ENCODE data around the gene PRUNE1.

The PRUNE1 gene, protein sequence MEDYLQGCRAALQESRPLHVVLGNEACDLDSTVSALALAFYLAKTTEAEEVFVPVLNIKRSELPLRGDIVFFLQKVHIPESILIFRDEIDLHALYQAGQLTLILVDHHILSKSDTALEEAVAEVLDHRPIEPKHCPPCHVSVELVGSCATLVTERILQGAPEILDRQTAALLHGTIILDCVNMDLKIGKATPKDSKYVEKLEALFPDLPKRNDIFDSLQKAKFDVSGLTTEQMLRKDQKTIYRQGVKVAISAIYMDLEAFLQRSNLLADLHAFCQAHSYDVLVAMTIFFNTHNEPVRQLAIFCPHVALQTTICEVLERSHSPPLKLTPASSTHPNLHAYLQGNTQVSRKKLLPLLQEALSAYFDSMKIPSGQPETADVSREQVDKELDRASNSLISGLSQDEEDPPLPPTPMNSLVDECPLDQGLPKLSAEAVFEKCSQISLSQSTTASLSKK

DNA sequence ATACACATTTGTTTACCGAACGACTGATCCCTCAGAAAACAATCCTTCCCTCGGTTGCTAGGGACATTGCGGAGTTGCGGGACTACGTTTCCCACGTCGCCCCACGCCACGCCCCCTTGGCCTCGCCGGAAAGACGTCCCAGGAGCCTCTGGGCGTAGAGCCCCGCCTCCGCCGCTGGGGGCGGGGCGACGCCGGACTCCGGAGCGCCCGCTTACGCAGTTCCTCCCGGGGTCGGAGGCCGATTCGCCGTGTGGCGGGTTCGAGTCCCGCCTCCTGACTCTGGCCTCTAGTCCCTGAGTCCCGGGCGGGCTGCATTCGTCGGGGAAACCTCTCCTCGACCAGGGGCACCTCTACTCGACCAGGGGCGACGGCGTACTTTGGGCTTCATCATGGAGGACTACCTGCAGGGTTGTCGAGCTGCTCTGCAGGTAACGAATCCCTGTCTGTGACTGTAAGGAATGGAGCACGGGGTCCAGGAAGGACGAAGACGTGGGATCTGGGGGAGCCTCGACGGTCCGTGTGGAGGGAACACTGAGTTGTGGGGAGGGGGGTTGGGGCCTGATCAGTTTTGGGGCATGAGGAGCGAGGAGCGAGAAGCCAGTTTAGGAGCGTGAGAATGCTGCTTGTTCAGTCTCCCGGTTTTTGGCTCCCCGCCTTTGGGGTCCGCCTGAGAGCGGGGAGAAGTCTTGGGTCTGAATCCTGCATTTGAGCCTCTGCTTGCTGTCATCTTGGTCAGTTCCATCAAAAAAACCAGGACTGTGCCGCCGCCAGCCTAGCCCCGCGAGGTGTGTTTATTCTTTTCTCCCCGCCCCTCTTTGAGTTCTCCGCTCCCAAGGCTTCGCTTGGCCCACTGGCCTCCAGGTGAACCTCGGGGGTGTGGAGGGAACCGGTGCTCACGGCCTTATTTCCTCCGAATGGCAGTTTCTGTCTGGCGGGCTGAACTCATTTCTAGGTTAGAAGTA, at the start of gene PRUNE1:
Gene PRUNE1 (plus strand): TSS at position 206 of the 962 bp plus-strand sequence. CDS start 184 bp downstream, at position 390.
- intact Hi-C loops (cut with DNase I) = loop anchor here (5.0 kb wide), 1 partner anchor 39 kb away; the partner anchor contains the start of gene C1orf56
- peak; percentile 94 to 99 (median 96) for DNase-seq

DNA sequence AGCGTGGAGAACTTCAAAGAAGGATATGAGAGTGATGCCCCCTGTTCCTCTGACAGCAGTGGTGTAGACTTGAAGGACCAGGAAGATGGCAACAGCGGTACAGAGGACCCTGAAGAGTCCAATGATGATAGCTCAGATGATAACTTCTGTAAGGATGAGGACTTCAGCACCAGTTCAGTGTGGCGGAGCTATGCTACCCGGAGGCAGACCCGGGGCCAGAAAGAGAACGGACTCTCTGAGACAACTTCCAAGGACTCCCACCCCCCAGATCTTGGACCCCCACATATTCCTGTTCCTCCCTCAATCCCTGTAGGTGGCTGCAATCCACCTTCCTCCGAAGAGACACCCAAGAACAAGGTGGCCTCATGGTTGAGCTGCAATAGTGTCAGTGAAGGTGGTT, 47.6 kb upstream of the PRUNE1 start:
- peak in 1 of 10 donors; percentile 12 for DNase-seq
- intact Hi-C loops (cut with DNase I) = no loop called here

DNA sequence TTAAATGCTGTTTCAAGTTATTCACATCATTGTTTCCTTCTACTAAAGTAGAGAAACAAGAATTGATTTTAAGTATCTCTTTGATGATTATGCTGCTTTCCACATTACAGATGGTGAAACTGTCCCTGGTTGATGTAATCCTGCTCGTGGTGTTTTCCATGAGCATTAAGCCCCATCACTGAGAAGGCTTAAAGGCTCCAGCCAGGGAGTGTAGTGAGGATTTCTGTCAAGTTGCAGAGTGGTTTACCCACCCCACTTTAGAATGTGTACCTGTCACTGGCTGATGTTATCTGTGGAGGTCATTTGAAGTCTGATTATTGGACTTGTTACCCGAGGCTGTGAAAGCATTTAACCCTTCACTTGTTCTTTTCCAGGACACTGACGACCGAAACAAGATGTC, 46.5 kb upstream of the PRUNE1 start:
- no peak for DNase-seq
- intact Hi-C loops (cut with DNase I) = no loop called here

DNA sequence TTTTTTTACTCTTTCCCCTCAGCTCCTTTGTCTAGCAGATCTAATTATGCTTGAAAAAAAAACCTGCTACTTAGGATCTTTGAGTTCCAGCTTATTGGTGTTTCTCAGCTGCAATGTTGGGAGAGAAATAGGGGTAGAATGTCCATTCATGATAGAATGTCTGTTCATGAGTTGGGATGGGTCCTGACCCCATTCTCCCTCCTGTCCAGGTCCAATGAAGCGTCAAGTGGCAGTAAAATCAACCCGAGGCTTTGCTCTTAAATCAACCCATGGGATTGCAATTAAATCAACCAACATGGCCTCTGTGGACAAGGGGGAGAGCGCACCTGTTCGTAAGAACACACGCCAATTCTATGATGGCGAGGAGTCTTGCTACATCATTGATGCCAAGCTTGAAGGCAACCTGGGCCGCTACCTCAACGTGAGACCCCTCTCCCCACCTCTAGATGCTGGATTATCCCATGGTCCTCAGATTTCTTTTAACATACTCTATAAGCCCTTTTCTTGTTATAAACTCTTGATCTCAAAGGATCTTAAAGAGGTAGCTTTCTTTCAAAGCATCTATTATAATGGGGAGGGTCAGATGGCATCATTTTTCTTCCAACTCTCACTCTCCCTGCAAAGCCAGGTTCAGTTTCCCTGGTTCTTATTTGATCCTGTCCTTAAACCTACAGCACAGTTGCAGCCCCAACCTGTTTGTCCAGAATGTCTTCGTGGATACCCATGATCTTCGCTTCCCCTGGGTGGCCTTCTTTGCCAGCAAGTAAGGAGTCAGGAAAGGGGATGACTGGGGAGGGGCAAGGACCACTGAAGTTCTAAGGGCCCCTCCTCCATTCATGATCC, 44.7 kb upstream of the PRUNE1 start:
- DNase-seq = peak in 1 of 10 donors; percentile 40
- intact Hi-C loops (cut with DNase I) = no loop called here

DNA sequence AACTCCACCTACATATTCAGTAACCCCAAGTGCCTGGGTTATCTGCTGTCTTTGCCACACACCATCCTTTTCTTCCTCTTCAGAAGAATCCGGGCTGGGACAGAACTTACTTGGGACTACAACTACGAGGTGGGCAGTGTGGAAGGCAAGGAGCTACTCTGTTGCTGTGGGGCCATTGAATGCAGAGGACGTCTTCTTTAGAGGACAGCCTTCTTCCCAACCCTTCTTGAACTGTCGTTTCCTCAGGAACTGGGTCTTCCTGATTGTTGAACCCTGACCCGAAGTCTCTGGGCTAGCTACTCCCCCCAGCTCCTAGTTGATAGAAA, 44.1 kb upstream of the PRUNE1 start:
- DNase-seq = peak in 1 of 10 donors; percentile 44
- intact Hi-C loops (cut with DNase I) = no loop called here

DNA sequence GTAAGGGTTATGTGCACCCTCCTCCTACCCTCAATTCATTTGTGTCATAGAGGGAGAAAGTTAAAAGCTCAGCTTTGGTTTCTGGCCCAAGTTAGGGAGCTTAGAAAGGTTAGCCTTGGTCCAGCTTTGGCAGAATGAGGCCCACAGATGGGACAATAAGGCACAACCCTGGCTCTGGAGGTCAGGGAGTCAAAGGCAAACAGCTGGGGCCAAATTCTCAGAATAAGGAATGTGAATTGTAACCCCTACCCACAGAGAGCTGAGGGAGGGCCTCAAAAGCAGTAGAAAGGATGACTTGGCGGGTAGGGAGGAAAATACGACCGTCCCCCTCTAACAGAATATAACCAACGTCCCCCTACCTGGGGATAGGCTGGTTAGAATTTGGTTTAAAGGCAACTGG, 42.6 kb upstream of the PRUNE1 start:
- peak in 1 of 10 donors; percentile 55 for DNase-seq
- intact Hi-C loops (cut with DNase I) = no loop called here

DNA sequence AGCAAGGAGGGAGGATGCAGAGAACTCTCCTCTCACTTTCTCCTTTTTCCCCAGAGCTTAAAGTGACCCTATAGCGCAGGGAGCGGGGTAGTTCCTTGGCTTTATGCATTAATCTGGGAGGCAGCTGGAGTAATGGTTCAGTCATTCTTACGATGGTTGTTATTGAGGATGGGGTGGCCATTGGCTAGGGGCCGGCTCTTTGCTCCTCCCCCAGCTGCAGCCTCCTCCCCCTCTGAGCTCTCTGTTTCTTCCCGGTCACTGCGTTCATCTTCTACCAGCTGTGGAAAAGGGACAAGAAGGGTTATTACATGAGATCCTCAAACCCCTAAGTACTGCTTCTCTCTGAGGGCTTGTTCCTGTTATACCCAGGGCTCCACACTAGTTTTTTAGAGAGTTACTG, 42.2 kb upstream of the PRUNE1 start:
- intact Hi-C loops (cut with DNase I) = no loop called here
- DNase-seq = peak in 2 of 10 donors; percentile 33 to 82

DNA sequence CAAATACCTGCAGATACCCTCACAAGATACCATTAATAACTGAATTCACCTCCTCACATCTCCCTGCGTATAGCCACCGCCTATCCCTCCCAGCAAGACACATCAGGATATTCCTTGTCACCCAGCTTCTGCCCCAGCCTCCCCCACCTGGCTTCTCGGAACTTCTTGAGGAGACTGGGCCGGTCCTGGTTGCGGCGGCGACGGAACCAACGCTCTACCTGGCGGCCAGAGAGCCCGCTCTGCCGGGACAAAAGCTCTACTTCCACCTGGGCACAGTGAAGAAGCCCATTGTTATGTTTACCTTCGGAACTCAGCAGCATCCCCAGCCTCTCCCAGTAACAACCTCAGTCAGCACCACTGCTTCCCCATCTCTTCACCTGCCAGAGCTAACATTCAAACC, 40.3 kb upstream of the PRUNE1 start:
- DNase-seq = peak in 1 of 10 donors; percentile 63
- intact Hi-C loops (cut with DNase I) = no loop called here

DNA sequence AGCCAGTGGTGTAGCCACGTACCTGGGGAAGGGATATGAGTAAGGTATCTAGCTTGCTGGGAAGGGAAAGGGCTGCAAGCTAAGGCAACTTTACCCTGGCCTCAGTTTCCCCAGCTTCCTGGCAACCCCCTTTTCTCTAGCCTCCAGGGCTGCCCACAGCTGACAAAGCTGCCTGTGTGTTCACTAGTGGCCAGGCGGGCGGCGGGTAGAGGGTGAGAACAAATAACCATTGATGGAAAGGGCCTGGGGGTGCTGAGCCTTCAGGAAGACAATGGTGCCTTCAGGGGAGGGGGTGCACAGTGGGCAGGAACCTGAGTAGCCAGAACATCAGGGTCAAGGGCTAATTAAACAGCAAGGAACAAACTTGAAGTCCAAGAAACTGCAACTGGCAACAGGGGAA, 39.8 kb upstream of the PRUNE1 start:
- intact Hi-C loops (cut with DNase I) = no loop called here
- DNase-seq = peak; percentile 35 to 96 (median 70)

DNA sequence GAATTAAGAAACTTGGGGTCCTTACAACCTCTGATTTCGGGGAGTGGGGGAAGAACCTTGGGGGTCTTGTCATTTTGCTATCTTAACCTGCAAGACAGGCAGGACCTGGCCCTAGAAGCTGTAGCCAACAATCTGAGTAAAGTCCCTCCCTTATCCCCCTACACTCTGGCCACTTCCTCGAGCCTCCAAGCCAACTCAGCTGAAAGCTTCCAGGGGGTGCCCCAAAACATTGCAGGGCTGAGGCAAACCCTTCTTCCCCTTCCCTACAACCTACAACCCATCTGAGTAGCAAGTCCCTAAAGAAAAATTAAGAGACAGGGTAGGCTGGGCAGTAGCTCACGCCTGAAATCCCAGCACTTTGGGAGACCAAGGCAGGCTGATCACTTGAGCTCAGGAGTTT, 38.6 kb upstream of the PRUNE1 start:
- intact Hi-C loops (cut with DNase I) = no loop called here
- peak in 1 of 10 donors; percentile 15 for DNase-seq

DNA sequence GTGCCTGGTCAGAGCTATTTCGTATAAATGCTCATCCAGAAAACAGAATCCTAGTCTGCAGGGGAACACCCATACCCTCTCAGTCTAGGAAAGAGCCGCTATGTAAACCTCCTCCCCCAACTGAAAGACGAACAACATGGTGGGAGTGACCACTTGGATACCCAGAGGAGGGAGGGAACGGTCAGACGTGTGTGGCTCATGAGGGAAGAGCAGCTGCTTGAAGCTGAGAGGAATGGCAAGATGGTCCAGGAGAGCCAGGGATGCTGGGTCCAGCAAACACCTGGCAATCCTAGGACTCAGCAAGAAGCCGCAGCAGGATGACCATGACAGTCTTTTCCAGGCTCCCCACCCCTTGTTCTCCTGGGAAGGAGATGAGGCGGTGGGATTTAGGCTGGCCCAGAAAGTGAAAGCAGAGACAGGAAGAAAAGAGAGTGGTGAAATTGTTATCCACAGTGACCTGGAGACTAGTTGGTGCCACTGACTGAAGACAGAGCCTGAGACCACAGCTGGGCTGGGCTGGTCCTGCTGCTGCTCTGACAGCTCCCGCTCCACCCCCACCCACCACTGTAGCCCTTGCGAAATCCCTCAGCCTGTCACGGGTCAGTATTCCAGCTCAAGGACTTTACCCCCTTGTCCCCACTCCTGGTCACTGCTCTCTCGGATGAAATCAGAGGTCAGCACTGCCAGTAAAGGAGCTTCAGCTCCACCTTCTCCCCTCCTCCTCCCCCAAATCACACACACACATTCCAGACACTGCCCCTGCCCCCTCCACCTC, 37.3 kb upstream of the PRUNE1 start:
- DNase-seq = peak in 5 of 10 donors; percentile 38 to 84 (median 47)
- intact Hi-C loops (cut with DNase I) = no loop called here

DNA sequence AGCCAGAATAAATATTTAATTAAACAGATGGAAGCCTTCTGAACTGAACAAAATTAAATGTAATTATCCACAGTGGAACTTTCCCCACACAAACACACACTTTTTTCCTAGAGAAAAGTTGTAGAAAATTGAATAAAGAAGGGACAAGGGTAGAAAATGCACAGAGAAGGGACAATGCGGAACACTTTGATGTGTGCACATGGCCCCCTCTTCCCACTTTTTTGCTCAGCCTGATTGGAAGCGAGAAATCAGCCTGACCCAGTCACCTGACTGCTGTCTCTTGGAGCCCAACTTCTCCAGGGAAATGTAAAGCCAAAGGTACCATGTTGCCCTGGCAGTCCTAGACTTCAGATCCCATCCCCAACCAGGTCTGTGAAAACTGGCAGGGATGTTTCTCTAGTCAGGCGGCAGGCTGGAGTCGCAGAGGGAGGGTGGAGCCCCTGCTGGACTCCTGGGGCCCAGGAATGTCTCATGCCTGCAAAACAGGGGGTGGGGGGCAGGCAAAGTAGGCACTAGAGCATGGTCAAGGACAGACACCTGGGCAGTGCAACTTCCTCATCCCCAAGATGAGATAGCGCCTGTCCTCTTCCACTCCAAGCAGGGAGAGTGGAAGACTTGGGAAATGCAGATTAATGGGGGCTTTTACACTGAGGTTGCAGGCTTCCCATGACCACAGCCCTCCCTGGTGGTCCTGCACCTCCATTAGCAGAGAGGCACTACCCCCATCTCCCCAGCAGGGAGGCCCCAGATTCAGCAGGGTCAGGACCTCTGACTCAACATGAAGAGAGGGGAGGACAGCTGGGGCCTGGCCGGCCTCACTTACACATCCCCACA, 36.4 kb upstream of the PRUNE1 start:
- intact Hi-C loops (cut with DNase I) = no loop called here
- peak in 1 of 10 donors; percentile 62 for DNase-seq

DNA sequence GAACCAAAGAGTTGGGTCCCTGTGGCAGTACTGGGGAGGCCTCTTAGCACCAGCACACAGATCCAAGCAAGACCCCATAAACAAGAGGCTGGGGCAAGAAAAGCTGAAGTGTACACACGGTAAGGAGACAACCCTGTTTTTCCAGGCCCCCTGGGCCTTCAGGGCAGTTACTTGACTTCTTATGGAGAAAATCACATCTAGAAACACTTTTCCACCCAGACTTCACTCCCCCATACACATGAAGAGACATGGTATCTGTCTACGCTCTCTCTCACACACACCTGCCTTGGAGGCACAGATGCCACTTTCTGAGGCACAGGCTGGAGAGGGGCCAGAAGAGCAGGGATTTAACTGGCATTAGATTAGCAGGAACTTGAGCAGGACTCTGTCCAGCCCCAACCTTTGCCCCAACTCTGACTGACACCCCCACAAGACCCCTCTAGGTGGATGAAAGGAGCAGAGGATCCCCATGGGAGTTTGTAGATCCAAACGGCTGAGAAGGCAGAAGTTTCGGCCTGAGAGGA, 35.8 kb upstream of the PRUNE1 start:
- DNase-seq = peak in 1 of 10 donors; percentile 51
- intact Hi-C loops (cut with DNase I) = no loop called here

DNA sequence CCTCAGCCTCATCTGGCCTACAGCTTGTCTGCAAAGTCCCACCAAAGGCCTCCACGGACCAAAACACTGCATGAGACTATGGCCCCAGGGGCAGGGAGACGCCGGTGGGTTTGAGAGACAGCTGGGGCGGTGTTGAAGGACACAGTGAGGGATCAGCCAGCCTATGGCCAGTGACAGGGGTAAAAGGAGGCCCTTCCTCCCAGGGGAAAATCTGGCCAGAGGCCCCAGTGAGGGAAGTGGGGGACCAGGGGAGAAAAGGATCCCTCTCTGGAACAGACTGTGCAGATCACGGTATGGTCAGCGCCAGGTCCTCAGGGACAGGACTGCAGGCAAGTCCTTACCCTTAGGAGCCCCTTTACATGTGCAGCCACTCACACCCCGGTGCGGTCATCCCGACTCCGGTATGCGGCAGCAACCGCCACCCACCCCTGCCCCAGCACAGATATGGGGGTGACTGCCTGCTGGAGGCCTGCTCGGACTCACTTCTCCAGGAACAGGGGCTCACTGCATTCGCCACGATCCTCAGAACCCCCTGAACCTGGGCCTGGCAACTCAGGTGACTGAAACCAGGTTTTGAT, 34.9 kb upstream of the PRUNE1 start:
- peak in 2 of 10 donors; percentile 84 to 87 for DNase-seq
- intact Hi-C loops (cut with DNase I) = no loop called here

DNA sequence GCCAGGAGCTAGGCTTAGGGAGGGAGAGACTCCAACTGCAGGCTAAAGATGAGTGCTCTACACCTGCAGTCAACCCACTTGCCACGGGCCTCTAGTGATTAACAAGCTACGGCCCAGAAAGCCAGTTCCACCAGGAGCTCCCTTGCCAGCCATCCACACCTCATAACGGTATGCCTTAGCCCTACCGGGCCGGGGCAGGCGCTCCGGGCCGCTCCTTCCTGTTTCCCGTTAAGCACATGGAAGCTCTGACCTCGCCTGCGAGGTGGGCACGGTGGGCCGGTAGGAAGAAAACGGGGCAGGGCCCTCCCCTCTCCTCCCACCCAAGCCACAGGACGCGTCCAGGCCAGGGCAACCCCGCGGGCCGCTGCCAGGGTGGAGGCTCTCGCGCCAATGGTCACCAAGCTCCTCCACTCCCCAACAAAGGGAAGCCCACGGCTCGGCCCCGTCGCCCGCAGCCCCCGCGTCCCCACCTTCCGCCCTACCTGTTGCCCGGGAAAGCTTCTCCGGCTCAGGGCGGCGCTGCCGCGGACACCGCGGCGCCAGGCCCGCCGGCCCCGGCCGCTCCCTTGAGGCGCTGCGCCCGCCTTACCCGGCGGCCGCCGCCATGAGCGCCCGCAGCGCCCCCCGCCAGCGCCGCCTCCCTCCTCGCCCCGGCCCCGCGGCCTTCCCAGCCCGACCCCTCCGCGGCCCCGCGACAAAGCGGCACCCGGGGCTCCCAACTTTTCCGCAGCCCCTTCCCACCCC, 34.2 kb upstream of the PRUNE1 start:
- DNase-seq = peak in 5 of 10 donors; percentile 28 to 87 (median 59)
- intact Hi-C loops (cut with DNase I) = no loop called here

DNA sequence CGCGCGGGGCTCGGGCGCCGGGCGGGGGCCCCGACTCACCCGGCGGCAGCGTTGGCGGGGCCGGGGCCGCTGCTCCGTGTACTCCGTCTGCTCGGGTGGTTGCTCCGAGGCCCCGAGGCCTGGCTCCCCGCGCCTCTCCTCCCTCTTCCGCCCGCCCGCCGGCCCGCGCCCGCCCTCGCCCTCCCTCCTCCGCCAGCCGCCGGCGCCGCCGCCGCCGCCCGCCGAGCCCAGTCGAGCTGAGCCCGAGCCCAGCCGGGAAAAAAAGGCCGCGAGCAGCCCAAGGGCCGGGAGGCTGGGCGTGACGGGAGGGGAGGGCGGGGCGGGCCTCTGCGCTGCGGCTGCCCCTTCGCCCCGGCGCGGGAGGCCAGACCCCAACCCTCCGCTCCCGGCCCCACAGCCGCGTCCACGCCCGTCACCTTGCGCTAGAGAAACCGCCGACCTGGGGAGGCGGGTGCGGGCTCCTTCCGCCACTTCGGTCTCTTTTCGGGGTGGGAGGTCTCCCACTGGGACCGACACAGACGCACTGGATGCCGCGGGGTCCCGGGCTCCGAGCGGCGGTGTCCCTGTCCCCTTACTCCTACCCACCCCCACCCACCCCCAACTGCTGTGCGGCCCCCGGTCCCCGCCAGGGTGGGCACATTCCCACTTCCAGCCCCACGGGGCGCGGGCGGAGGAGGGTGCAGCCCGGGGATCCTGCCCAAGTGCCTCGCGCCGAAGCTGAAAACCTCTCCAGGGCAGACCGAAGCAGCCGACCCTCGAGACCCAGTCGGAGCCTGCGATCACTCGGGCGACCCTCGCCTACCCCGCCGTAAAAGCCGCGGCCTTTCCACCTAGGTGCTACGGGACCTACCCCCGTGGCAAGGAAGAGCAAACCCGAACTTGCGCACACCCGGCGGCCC, 33.4 kb upstream of the PRUNE1 start, which contains the start of gene CERS2:
Gene CERS2 (minus strand): TSS at position 256 of the 899 bp plus-strand sequence. CDS start 5,745 bp downstream, outside the sequence.
- DNase-seq = peak; percentile 42 to 94 (median 62)

More for the DNA sequence above, 33.4 kb upstream of the PRUNE1 start, which contains the start of gene CERS2:
- intact Hi-C loops (cut with DNase I) = loop anchor here (5.0 kb wide), 1 partner anchor 48 kb away; the partner anchor contains the start of gene SETDB1

Measured in posterior cingulate gyrus (tissue), 11 donors.